GM18499 (cell line): ENCODE data around the gene PRPF31.

Source experiments
- ATAC-seq: cut with Tn5 transposase; IDR thresholded peaks from one replicate; pipeline ENCODE4 v1.9.1; 2021; ENCODE audit warnings: moderate number of reproducible peaks; ENCODE audit not compliant: insufficient read depth, unreplicated experiment

Gene PRPF31

DNA sequence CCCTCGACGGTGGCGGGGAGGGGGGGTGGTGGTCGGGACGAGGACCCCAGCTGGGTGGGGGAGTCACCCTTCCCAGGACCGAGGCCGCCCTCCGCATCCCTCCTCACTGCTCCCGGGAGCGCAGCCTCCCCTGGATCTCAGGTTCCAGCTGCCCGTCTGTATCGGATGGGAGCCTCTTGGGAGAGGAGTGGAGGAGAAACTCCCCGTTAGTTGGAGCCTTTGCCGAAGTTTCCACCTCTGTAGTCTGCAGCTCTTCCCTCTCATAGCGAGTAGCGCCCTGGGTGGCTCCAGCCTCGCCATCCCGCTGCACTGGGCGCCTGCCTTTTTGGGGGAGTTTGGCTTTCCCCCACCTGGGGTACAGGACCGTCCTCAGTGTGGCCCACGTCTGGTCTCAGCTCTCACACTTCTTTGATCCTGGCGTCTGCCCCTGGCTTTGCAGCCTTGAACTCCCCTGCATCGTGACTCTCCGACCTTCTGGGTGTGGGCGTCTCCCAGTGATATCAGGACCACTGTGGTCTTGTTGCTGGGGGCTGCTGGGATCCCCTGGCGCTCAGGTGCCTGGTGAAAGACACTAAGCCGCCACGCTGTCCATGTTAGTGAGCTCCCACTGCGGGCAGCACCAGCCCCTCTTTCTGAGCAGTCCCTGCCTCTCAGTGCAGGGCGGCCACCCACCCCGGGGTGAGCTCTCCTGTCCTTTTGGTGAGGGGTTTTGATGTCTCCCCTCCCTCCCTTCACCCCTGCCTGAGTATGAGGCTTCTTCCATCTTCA is 23.1 kb downstream of the PRPF31 start:
- ATAC-seq: no peak

DNA sequence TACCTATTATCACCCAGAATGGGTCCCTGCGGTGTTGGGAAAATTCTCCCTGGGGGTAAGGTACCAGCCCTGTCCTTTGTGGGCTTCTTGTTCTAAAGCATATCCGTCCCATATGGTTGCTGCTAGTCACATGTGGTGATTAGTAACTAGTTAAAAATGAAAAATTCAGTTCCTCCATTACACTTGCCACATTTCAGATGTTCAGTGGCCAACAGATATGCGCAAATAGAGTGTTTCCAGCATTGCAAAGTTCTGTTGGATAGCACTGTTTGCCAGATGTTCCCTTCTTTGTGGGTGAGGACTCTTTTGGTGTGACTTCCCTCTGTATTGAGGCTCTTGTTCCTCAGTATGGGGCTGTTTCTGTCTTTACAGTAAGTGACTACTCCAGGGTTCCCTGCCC is 25.8 kb downstream of the PRPF31 start:
- ATAC-seq: no peak

DNA sequence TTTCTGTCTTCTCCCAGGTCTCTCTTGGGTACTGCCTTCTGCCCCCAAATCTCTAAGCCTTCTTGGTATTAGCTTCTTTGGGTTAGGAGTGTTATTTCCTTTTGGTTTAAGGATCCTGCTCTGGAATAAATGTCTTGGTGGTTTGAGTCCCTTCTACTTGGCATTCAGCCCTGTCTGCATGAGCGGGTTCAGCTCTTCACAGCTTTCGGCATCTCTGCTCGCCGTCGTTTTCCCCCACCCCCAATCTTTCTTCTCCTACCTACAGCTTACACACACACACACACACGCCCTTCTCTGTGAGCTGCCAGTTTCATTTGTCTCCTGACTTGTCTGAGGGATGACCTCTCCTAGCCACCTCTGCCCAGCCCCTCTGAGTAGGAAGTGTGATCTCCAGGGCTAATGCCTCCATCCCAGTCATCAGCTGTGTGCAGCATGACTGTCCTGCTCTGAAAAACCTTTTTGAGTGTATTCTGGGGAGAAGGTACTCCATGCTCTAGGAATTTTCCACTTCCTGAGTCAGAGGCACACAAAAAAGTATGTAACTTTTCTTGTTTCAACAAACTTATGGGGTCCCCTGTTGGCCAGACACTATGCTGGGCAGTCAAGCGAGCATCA is 26.7 kb downstream of the PRPF31 start:
- no peak for ATAC-seq

DNA sequence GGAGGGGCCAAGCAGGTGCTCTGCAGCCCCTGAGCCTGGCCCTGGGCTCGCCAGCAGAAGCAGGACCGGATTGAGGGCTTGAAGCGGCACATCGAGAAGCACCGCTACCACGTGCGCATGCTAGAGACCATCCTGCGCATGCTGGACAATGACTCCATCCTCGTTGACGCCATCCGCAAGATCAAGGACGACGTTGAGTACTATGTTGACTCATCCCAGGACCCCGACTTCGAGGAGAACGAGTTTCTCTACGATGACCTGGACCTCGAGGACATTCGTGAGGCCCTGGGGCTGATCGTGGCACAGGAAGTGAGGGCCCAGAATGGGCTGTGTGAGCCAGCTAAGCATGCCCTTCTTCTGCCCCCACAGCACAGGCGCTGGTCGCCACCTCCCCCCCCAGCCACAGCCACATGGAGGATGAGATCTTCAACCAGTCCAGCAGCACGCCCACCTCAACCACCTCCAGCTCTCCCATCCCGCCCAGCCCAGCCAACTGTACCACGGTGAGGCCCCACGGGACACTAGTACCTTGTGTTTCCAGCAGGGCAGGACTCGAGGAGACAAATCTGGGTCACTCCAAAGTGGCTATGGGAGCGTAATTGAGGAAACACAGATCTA is 30.1 kb downstream of the PRPF31 start:
- no peak for ATAC-seq

DNA sequence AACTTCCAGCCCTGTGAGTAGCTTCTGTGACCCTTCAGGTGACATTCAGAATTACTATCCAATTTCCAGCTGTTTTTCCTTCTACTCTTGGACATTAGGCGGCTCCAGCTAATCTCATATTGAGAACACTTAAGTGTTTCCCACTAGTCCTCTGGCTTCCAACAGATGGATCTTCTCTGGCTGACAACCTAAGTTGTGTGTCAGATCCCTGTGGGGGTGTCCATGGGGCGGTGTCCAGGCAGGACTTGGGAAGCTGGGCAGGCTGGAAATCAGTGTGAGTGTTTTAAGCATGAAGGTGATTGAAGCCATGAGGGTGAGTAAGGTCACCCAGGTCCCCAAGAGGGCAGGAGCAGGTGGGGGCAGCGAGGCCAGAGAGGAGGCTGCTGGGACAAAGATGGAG is 32.1 kb downstream of the PRPF31 start:
- no peak for ATAC-seq

DNA sequence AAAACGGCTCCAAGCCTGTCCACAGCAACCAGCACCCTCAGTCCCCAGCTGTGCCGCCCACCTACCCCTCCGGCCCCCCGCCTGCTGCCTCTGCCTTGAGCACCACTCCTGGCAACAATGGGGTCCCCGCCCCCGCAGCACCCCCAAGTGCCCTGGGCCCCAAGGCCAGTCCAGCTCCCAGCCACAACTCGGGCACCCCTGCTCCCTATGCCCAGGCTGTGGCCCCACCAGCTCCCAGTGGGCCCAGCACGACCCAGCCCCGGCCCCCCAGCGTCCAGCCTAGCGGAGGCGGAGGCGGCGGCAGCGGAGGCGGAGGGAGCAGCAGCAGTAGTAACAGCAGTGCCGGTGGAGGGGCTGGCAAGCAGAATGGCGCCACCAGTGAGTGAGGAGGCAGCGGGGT is 32.6 kb downstream of the PRPF31 start:
- no peak for ATAC-seq

DNA sequence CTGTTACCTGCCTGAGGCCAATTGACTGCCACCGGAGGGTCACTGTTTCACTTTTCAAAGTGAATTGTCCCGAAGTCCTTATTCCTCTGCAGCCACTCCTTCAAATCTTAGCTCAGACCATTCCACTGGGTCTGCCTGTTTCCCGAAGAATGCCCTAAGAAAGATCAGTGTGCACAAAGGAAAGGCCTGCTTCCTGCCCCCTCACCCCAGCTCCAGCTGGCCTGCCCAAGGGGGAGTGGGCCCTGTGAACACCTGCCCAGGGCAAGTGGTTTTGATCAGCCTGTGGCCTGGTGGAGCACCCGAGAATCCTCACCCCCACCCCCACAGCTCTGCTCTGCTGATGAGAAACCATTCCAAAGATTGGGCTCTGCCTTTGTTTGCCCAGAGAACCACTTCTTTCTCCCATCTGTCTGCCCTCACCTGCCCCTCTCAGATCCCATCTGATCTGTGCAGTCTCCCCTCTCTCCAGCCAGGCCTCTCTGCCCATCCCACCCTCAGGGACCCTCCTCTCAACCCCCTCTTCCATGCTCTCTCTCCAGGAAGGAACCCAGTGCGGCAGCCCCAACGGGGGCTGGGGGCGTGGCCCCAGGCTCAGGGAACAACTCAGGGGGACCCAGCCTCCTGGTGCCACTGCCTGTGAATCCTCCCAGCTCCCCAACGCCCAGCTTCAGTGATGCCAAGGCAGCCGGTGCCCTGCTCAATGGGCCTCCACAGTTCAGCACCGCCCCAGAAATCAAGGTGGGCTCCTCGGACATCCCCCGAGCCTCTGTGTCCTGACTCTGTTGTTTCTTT is 33.7 kb downstream of the PRPF31 start:
- no peak for ATAC-seq

DNA sequence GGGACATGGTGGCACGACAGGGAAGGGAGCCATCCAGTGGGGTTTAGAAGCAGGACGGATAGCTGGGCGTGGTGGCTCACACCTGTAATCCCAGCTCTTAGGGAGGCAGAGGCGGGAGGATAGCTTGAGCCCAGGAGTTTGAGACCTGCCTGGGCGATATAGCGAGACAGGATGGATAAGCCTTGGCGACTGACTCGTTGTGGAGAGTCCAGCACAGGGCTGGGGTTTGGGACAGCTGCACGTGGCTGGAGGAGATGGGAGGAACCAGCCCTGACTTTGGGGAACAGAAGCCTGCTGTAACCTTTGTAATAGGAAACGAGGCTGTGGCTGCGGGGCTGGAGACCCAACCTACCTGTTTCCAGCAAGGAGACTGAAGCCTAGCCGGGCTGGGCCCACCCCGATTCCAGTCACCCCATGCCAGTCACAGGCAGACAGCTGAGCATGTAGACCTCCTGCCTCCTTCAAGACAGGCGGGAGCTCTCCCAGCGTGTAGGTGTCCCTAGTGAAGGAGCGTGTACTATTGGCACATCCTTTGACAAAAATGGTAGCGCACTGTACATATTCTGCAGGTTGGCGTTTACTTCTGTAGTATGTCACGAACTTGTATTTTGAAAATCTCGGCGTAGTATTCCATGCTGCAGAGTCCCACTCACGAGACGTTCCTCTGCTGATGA is 35.9 kb downstream of the PRPF31 start:
- ATAC-seq: no peak

DNA sequence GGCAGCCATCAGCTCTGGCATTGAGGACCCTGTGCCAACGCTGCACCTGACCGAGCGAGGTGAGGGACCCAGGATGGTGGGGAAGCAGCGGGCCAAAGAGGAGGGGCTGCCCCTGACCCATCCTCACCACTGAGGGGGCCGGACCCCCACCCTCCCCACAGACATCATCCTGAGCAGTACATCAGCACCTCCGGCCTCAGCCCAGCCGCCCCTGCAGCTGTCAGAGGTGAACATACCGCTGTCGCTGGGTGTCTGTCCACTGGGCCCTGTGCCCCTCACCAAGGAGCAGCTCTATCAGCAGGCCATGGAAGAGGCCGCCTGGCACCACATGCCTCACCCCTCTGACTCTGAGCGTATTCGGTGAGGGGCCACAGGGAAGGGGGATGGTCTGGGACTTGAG is 36.7 kb downstream of the PRPF31 start:
- no peak for ATAC-seq

DNA sequence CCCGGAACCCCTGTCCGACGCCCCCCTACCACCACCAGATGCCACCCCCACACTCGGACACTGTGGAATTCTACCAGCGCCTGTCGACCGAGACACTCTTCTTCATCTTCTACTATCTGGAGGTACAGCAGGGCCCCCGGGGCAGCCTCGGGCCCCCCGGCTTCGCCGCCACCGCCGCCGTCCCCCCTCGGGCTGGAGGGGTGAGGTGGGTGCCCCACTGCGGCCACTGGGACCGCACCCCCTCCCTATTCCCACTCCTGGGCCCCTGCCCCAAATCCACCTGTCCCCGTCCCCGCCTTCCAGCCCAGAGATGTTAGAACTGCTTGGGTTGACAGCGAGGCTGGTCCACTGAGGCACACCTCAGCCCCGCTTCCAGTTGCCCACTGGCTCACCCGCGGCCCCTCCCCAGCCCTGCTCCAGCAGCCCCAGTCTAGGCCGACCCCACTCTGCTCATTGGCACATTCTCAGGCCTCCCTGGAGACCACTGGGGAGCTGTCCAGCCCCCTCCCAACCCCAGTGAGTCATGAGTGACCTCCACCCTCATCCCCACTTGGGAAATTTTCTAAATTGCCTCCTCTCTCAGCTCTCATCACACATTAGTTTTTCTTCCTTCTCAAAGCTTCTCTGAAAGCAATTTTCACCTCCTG is 37.4 kb downstream of the PRPF31 start:
- ATAC-seq: no peak

DNA sequence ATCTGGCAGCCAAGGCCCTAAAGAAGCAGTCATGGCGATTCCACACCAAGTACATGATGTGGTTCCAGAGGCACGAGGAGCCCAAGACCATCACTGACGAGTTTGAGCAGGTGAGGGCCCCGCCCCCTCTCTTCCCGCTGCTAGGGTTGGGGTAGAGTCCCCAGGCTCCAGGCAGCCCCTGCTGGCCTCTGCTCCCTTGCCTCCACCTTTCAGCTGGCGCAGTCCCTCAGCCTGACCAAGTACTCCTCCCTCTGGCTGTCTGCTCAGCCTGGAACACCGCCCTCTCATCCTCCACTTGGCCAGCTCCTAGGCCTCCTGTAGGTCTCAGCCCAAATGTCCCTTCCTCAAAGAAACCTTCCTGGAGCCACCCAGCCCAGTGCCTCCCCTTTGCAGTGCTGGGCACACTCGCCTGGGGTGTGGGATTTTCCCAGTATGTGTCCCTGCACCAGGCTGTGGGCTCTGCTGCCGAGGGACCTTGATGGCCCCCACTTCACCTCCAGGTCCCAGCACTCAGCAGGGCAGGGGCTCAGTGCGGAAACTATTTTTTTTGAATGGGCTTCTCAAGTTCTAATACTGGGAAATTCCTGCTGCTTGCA is 38.3 kb downstream of the PRPF31 start:
- ATAC-seq: no peak

DNA sequence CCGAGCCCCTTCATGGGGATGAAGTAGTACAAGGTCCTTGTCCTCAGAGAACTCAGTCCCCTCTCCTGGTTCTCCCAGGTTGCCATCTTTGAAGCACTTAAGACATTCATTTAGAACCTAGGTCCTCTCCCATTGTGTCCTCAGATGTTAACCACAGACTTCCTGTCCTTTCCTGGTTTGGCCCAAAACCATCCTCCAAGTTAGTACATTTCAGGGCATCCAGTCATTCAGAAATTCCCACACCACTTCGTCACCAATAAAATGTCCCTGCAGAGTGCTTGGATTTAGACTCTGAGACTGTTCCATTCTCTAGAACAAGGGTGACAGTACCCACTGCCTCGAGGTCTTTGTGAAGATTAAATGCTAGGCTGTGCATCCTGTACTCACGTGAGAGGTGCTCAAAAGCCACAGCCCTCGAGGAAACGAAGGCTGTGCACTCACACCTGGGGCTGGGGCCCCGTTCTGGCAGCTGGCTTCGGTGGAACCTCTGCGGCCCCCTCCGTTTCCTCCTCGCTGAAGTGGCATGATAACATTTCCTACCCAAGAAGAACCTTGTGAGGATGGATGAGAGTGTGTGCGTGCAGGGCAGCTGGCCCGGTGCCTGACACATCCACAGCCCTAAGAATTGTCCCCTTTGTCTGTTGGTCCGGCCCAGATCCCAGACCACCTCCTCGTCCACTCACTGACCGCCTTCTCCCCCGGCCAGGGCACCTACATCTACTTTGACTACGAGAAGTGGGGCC is 39.2 kb downstream of the PRPF31 start:
- no peak for ATAC-seq

DNA sequence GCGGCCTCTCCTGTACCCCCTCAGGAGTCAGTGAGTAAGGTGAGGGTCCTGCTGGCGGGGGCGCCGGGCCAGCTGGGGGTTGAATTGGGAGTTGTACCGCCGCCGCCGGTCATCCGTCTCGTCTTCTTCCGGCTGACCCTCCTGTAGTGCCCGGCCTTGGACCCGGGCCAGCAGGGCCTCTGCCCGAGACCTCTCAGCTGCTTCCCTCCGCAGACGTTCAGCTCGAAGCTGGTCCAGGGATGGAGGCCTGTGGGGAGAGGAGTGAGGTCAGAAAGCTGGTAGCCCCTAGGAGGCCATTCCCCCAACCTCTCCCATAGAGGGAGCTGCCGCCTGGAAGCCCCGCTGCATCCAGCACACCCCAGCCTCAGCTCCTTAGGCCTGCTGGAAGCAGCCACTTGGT is 40.1 kb downstream of the PRPF31 start:
- no peak for ATAC-seq

DNA sequence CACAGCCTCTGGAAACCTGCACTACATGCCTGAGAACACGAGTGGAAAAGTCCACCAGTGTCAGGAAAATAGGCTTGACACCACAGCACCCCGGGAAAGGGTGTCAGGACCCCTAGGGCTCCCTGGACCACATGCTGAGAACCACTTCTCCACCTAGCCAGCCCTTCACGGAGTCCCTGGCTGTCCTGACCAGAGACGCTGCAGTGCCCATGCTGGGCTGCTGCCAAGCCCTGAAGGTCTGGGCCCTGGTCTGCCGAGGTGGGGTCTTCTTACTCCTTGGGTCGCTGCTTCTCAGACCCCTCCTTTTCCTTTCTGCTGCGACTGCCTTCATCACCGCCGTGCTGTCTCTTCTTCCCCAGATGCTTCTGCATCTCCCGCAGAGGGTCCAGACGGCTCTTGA is 40.9 kb downstream of the PRPF31 start:
- no peak for ATAC-seq

DNA sequence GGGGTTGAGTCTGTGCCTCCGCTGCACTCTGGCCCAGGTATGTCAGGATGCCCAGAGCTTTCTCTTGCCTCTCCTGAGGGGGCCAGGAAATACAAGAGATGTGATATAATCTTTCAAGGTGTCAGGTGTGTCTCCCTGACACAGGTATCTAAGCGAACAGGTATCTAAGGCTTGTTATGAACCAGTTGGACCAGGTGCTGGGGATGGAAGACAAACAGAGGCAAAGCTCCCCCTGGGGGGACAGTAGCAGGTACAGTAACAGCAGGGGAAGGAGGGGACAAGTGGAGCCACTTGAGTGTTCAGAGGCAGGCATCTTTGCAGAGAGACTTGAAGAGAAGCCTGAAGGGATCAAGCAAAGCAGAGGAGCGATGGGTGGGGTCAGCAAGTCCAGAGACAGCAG is 41.4 kb downstream of the PRPF31 start:
- ATAC-seq: no peak

DNA sequence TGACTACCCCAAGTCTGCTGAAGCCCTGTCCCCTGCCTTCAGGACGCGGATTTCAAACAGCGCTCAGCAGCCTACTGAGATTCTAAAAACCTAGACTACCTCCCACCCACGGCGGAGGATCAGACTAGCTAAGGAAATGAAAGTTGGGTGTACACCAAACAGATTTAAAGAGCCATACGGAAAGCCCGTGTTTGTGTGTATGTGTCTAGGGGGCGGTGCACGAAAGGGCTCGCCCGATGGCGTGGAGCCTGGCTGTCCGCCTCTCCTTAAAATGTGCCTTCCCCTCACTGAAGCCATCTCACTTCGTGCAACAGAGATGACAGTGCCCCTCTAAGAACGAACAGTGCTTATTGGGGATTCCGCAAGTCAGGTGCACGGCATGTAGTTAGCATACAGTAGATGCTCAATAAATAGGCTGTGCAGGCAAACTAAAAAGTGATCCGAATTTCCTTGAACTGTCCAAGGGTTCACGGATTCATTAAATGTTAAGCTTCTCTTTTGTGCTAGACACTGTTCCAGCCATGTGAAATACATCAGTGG is 43.3 kb downstream of the PRPF31 start:
- no peak for ATAC-seq

DNA sequence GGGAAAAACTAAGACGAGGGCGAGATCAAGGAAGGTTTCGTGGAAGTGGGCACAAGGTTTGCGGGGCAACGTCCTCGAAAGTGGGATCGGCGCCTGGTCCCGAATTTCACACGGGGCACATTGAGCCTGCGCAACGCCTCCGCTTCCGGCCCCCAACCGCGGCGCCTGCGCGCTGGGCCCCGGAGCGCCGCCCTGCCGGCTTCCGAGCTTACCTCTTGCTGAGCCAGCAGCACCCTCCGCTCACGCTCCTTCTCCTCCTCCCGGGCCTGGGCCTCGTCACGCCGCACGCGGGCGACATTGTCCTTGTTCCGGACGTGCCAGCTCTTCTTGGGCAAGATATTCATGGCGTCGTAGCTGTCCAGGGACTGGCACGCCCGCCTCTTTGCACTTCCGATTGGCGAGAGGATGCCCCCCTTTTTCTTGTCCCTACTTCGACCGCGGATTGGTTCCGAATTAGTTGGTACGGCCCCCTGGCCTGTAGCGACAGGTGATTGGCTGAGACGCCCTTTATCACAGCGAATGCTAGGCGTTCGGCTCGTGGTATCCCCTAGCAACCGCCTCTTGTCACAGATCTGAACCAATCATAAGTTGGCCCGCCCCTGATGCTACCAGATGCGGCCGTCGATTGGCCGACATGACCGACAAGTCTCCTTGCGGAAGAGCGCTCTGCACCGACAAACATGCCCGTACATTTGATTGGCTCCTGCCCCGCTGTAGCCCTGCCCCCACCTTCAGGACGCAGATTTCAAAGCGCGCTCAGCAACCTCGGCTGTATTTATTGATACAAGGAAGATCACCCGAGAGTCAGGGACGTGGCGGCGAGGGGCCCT is 44.0 kb downstream of the PRPF31 start, which contains the start of gene LENG1:
LENG1 (minus strand) TSS at position 370 of the 830 bp plus-strand sequence; CDS start at position 344, 26 bp downstream.
- peak; percentile 83 for ATAC-seq
